ENCODE measurements around the gene SLC15A4.
"Not testable (repeated sequence)": the region's sequence is repeated elsewhere in the genome, so short reads cannot be mapped to it uniquely, and the experiment has no call there.

Gene SLC15A4

GRCh38 chr12:128823916-128824839 is at the start of gene SLC15A4:
SLC15A4 (minus strand) TSS chr12:128823958; CDS start chr12:128823943, 15 bp downstream.
- in situ Hi-C loops (cut with HindIII; ENCODE audit: low pct_ligation_motif_present, low pct_unique_long_range_greater_than_20kb, low sequenced_read_pairs) = no loop called here
- DNase-seq = peak; percentile 98

- no peak for DNase-seq
- in situ Hi-C loops (cut with HindIII; ENCODE audit: low pct_ligation_motif_present, low pct_unique_long_range_greater_than_20kb, low sequenced_read_pairs) = no loop called here
Observed at GRCh38 chr12:128872303-128872702, 48.5 kb upstream of the SLC15A4 start.

DNA sequence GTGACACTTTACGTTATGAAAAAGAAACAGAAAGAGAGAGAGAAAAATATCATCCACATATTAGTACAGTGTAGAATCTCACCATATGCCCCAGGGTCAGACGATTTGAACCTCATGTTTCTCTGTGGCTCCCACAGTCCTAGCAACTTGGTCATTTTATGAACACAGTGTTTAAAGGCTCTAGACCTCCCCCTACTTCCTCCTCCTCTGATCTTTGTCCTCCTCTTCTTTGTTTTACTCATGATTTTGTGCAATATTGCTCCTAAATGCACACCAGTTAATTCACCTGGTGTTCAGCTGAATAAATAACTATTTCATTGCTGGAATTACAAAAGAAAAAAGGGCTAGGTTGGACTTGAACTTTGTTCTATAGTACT is 47.7 kb upstream of the SLC15A4 start:
- in situ Hi-C loops (cut with HindIII; ENCODE audit: low pct_ligation_motif_present, low pct_unique_long_range_greater_than_20kb, low sequenced_read_pairs) = no loop called here

DNA sequence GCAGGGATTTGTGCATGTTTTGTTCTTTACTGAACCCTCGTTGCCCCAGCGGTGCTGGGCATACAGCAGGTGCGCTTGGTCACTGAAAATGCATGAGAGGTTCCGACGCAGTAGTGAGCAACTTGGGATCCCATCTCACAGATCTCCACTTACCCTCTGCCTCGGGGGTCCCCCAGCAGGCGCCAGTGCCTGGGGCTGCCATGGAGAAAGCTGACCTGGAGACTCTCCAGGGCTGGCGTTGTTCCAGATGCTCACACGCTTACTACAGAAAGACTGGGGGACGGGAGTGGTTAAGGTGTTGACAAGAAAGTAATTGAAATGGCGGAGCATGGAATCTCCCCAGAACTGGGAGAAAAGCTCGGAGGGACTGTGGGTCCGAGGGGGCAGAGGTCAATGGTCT is 43.7 kb upstream of the SLC15A4 start:
- in situ Hi-C loops (cut with HindIII; ENCODE audit: low pct_ligation_motif_present, low pct_unique_long_range_greater_than_20kb, low sequenced_read_pairs) = no loop called here
- DNase-seq = no peak

More for the DNA sequence above, 47.7 kb upstream of the SLC15A4 start:
- no peak for DNase-seq

GRCh38 chr12:128864516-128865186 is 40.9 kb upstream of the SLC15A4 start:
- no peak for DNase-seq
- in situ Hi-C loops (cut with HindIII; ENCODE audit: low pct_ligation_motif_present, low pct_unique_long_range_greater_than_20kb, low sequenced_read_pairs) = no loop called here

- DNase-seq = no peak
- in situ Hi-C loops (cut with HindIII; ENCODE audit: low pct_ligation_motif_present, low pct_unique_long_range_greater_than_20kb, low sequenced_read_pairs) = no loop called here
Observed at GRCh38 chr12:128863957-128864356, 40.2 kb upstream of the SLC15A4 start.

DNA sequence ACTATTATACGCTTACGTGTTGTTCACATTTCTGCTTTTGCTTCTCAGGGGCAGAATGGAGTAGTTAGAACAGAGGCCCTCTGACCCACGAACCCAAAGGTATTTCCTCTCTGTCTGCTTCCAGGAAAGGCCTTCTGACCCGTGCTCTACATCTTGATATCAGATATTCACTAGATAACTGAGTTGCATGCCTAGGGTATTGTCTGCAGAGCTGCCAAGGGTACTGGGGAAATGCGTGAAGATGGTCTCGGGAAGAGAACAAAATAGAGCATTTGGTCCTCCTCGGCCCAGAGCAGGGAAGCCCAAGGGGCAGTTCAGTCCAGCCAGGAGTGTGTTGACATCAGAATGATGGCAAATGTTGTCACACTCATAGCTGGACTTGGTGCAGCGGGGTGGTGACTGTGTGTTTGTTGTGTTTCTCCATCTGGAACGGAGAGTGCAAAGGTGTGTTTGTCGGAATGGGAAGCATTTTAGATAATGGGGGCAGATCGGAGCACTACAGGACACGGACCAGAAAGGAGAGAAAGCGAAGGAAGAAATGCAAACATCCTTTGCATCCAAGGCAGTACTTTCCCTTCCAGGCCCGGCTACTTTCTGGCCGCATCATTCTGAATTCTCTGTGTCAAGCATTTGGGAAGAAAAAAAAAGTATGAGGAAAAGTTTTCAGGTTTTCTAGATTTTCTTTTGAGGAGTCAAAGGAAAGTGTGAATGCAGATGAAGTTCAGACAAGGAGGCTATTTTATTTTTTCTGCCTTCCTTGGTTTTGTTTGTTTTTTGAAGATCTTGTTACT is 37.7 kb upstream of the SLC15A4 start:
- in situ Hi-C loops (cut with HindIII; ENCODE audit: low pct_ligation_motif_present, low pct_unique_long_range_greater_than_20kb, low sequenced_read_pairs) = no loop called here

DNA sequence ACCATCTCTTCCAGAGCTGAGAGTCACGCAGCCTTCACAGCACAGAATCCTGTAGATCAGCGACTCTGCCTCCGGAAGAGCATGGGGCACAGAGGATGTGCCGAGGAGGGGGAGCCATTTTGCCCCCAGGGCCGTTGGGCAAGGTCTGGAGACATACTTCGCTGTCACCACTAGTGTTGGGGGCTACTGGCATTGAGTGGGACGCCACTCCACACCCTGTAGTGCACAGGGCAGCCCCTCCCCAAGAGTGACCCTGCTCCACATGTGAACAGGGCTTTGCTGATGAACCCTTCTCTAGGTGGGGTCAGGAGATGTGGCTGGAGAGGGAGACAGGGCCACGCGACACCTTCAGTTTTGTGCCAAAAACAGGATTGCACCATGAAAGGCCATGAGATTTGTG is 35.6 kb upstream of the SLC15A4 start:
- DNase-seq = no peak
- in situ Hi-C loops (cut with HindIII; ENCODE audit: low pct_ligation_motif_present, low pct_unique_long_range_greater_than_20kb, low sequenced_read_pairs) = no loop called here

More for the DNA sequence above, 37.7 kb upstream of the SLC15A4 start:
- no peak for DNase-seq

GRCh38 chr12:128857133-128857763 is 33.5 kb upstream of the SLC15A4 start:
- in situ Hi-C loops (cut with HindIII; ENCODE audit: low pct_ligation_motif_present, low pct_unique_long_range_greater_than_20kb, low sequenced_read_pairs) = no loop called here
- DNase-seq = no peak

- in situ Hi-C loops (cut with HindIII; ENCODE audit: low pct_ligation_motif_present, low pct_unique_long_range_greater_than_20kb, low sequenced_read_pairs) = no loop called here
- no peak for DNase-seq
Observed at GRCh38 chr12:128856791-128857078, 33.0 kb upstream of the SLC15A4 start.

DNA sequence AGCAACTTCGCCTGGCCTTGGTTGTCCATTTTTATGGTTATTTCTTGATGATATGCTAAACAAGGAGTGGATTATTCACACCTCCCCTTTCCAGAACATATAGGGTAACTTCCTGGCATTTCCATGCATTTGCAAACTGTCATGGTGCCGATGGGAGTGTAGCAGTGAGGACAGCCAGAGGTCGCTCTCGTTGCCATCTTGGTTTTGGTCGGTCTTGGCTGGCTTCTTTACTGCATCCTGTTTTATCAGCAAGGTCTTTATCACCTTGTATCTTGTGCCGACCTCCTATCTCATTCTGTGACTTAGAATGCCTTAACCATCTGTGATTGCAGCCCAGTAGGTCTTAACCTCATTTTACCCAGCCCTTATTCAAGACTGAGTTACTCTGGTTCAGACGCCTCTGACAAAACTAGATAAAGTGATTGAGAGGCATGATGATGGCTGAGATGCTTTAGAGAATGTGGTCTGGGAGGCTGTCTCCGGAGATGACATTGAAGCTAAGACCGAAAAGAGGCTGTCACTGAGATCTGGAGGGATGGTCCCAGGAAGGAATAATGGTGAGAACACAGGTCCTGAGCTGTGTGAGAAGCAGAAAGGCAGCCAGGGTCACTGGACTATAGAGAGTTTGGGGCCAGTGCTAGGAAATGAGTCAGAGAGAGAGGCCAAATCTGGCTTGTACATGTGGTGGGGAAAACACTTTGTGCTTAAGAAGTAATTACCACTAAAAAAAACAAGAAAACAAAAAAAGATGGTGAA is 32.5 kb upstream of the SLC15A4 start:
- DNase-seq = no peak
- in situ Hi-C loops (cut with HindIII; ENCODE audit: low pct_ligation_motif_present, low pct_unique_long_range_greater_than_20kb, low sequenced_read_pairs) = no loop called here

DNA sequence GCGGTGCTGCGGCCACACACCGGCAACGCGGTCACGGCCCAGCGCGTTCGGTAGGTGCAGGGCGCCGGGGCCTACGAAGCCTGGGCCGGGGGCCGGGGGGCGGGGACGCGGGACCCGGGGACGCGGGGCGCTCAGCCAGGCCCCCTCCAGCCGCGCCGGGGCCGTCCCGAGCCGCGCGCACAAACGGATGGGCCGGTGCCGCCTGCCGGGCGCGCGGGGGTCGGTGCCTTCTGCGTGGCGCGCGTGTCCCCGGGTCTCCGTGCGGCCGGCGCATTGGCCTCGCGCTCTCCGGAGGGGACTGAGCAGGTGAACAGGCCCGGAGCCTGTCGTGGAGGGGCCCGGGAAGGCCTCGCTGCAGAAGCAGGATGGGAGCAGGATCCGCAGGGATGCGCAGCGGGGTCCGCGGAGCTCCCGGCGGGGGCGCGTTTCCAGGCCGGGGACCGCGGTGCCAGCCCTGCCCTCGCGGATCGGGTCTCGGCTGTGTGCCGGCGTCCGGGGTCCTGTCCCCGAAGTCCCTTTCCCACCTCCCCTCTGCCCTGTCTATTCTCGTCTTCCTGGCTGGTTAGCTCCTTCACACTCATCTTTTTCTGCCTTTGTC is 29.9 kb upstream of the SLC15A4 start:
- in situ Hi-C loops (cut with HindIII; ENCODE audit: low pct_ligation_motif_present, low pct_unique_long_range_greater_than_20kb, low sequenced_read_pairs) = no loop called here

DNA sequence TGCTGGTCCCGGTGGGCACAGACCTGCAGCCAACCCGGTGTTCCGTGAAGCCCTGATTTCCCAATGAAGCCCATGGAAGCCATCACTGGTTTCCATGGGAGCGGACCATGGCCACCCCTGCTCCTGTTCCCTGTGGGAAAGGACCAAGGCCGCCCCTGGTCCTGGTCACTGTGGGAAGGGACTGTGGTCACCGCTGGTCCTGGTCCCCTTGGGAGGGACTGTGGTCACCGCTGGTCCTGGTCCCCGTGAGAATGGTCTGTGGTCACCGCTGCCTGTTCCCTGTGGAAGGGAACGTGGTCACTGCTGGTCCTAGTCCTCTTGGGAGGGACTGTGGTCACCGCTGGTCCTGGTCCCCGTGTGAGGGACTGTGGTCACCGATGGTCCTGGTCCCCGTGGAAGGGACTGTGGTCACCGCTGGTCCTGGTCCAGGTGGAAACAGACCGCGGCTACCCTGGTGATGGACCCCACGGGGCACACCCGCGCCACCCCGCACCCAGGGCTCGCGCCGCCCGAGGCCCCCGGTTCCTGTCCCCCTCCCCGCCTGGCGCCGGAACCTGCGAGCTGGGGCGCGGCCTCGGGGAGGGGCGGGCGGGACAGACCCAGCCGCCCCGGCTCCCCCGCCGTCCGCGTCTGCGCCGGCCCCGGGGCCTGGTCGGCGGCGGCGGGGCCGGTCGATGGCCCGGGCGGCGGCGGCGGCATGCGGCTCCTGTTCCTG is 29.3 kb upstream of the SLC15A4 start, which contains the start of gene GLT1D1:
Gene GLT1D1 (plus strand): TSS at position 594 of the 715 bp plus-strand sequence. CDS start 104 bp downstream, at position 698.
- in situ Hi-C loops (cut with HindIII; ENCODE audit: low pct_ligation_motif_present, low pct_unique_long_range_greater_than_20kb, low sequenced_read_pairs) = no loop called here
- no peak for DNase-seq

More for the DNA sequence above, 29.9 kb upstream of the SLC15A4 start:
- no peak for DNase-seq

GRCh38 chr12:128852026-128852698 is 28.4 kb upstream of the SLC15A4 start:
- DNase-seq = no peak
- in situ Hi-C loops (cut with HindIII; ENCODE audit: low pct_ligation_motif_present, low pct_unique_long_range_greater_than_20kb, low sequenced_read_pairs) = no loop called here

DNA sequence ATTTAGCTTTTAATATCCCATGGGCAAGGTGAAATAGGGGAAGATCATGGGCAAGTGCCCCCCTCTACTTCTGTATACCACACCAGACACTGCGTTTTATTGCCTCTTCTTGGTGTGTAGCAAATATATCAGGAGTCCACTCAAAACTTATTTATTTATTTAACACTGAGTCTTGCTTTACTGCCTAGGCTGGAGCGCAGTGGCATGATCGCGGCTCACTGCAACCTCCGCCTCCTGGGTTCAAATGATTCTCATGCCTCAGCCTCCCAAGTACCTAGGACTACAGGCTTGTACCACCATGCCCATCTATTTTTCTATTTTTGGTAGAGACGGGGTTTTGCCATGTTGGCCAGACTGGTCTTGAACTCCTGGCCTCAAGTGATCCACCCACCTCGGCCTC is 27.7 kb upstream of the SLC15A4 start:
- DNase-seq; in situ Hi-C loops (cut with HindIII; ENCODE audit: low pct_ligation_motif_present, low pct_unique_long_range_greater_than_20kb, low sequenced_read_pairs): not testable (repeated sequence)

DNA sequence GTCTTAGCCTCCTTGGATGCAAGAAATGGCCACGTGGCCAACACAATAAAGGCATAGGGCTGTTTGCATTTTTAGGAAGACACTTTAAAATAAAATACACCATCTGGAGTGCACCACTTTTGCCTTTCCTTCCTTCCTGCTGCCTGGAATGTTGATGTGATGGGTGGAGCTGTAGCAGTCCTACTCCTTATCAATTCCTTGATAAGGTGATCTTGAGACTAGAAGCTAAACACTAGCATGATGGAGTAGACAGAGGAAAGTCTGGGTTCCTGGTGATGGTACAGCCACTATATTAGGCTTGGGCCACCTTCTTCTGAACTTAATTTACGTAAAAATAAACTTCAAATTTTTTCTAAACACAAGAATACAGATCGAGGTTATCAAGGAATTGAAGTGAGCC is 26.6 kb upstream of the SLC15A4 start:
- in situ Hi-C loops (cut with HindIII; ENCODE audit: low pct_ligation_motif_present, low pct_unique_long_range_greater_than_20kb, low sequenced_read_pairs) = no loop called here
- DNase-seq = no peak
